Fibroblast of the aortic adventitia (primary cell): ENCODE data around the gene RNF4. TPM values are rescaled to one million over a fixed set of nuclear protein-coding genes. Genes with fewer than 3 reads are reported as not detected.
"Not testable (repeated sequence)": the region's sequence is repeated elsewhere in the genome, so short reads cannot be mapped to it uniquely, and the experiment has no call there.

ENCODE experiments used
- DNase-seq: peaks from one replicate; pipeline ENCODE4 v3.0.0-alpha.2; 2010; ENCODE audit warnings: low read depth
- H3K4me3 ChIP-seq: 2 replicates; pipeline ENCODE4 v1.5.1; 2011; ENCODE audit warnings: low read depth, mild to moderate bottlenecking, control low read depth, low read length, moderate library complexity
- CTCF ChIP-seq: IDR thresholded peaks from 2 replicates; pipeline ENCODE4 v1.5.1; 2011; ENCODE audit warnings: mild to moderate bottlenecking, low read length, control low read depth, inconsistent platforms; ENCODE audit not compliant: insufficient read depth
- total RNA-seq: library from RNA; depleted of rRNA; stranded (reverse); fragments of >200 nt; gene quantifications from 2 replicates; pipeline ENCODE4 v1.2.3, GENCODE V29; 2012; ENCODE audit warnings: low replicate concordance

RNF4 gene
- total RNA-seq, 1 donor = 75.6 TPM

GRCh38 chr4:2465032-2465431, 3.9 kb upstream of the RNF4 start:
- H3K4me3 ChIP-seq = no peak overlapping the region
- TF ChIP-seq CTCF = no peak
- DNase-seq = no peak

- DNase-seq, H3K4me3 ChIP-seq: not testable (repeated sequence)
Observed at GRCh38 chr4:2465544-2465943, 3.4 kb upstream of the RNF4 start.

GRCh38 chr4:2469192-2469984, 482 bp downstream of the RNF4 start:
- DNase-seq = no peak
- H3K4me3 ChIP-seq = peak overlapping the region; percentile 93
- no peak for TF ChIP-seq CTCF

- H3K4me3 ChIP-seq = peak overlapping the region; percentile 93
- TF ChIP-seq CTCF = no peak
- DNase-seq = no peak
Observed at GRCh38 chr4:2470791-2471190, 1.9 kb downstream of the RNF4 start.

- TF ChIP-seq CTCF = no peak
- DNase-seq = no peak
- H3K4me3 ChIP-seq = no peak overlapping the region
Observed at GRCh38 chr4:2472187-2472586, 3.3 kb downstream of the RNF4 start.

GRCh38 chr4:2478229-2478628, 9.3 kb downstream of the RNF4 start:
- no peak for DNase-seq
- no peak overlapping the region for H3K4me3 ChIP-seq
- no peak for TF ChIP-seq CTCF

- no peak for TF ChIP-seq CTCF
- H3K4me3 ChIP-seq = no peak overlapping the region
- no peak for DNase-seq
Observed at GRCh38 chr4:2480649-2481048, 11.7 kb downstream of the RNF4 start.
